Liver (tissue), 9 donors: ENCODE results near the gene MAGI1. TPM values are rescaled to one million over a fixed set of nuclear protein-coding genes. Genes with fewer than 3 reads are reported as not detected.

ENCODE experiments used
- DNase-seq: peaks from one replicate; pipeline ENCODE4 v3.0.0-alpha.2; 2017; ENCODE audit warnings: low spot score
- H3K27ac ChIP-seq, 2 donors: one replicate each; pipeline ENCODE4 v1.7.0; 2013; ENCODE audit warnings: inconsistent platforms in 2 of 2, low read length in 2 of 2, control low read depth in 1 of 2, low read depth in 1 of 2, mild to moderate bottlenecking in 1 of 2
- H3K27me3 ChIP-seq, 4 donors: one replicate each; pipeline versions ENCODE4 v1.6.1 to v1.7.0; 2013; ENCODE audit warnings: low read length in 3 of 4, inconsistent platforms in 1 of 4, mild to moderate bottlenecking in 1 of 4, moderate library complexity in 1 of 4; ENCODE audit not compliant: control insufficient read depth in 4 of 4, insufficient read depth in 4 of 4
- H3K36me3 ChIP-seq, 4 donors: one replicate each; pipeline versions ENCODE4 v1.6.1 to v1.7.0; 2013; ENCODE audit warnings: low read length in 3 of 4, mild to moderate bottlenecking in 3 of 4, low read depth in 1 of 4, moderate library complexity in 1 of 4; ENCODE audit not compliant: control insufficient read depth in 4 of 4, insufficient read depth in 3 of 4
- H3K4me1 ChIP-seq, 4 donors: one replicate each; pipeline versions ENCODE4 v1.6.1 to v1.7.0; 2013; ENCODE audit warnings: low read length in 3 of 4, mild to moderate bottlenecking in 3 of 4, moderate library complexity in 1 of 4; ENCODE audit not compliant: control insufficient read depth in 4 of 4, insufficient read depth in 4 of 4
- H3K4me3 ChIP-seq, 3 donors: one replicate each; pipeline versions ENCODE4 v1.6.1 to v1.7.0; 2013; ENCODE audit warnings: low read length in 3 of 3, control low read depth in 1 of 3, low read depth in 1 of 3, mild to moderate bottlenecking in 1 of 3
- H3K9ac ChIP-seq, 2 donors: one replicate each; pipeline ENCODE4 v1.7.0; 2013; ENCODE audit warnings: low read length in 2 of 2, mild to moderate bottlenecking in 2 of 2, moderate library complexity in 2 of 2, control low read depth in 1 of 2, low read depth in 1 of 2
- H3K9me3 ChIP-seq, 4 donors: one replicate each; pipeline versions ENCODE4 v1.6.1 to v1.7.0; 2013; ENCODE audit warnings: low read length in 3 of 4; ENCODE audit not compliant: control insufficient read depth in 4 of 4
- EGR1 ChIP-seq, 2 donors: IDR thresholded peaks; 2 replicates each; pipeline ENCODE4 v1.6.1; 2016 to 2018; ENCODE audit warnings: antibody characterized with exemption in 2 of 2, low read depth in 2 of 2
- FOXA1 ChIP-seq: IDR thresholded peaks from 2 replicates; pipeline ENCODE4 v1.6.1; 2016; ENCODE audit warnings: antibody characterized with exemption
- FOXA2 ChIP-seq: IDR thresholded peaks from 2 replicates; pipeline ENCODE4 v1.6.1; 2016; ENCODE audit warnings: antibody characterized with exemption
- GABPA ChIP-seq, 2 donors: IDR thresholded peaks in 1 of 2; conservative IDR thresholded peaks in 1 of 2; 2 replicates each; pipeline ENCODE4 v1.6.1; 2016; ENCODE audit warnings: antibody characterized with exemption in 2 of 2, mild to moderate bottlenecking in 1 of 2, moderate library complexity in 1 of 2
- HNF4A ChIP-seq, 2 donors: conservative IDR thresholded peaks; 2 replicates each; pipeline ENCODE4 v1.6.1; 2016; ENCODE audit warnings: antibody characterized with exemption in 2 of 2, mild to moderate bottlenecking in 2 of 2
- JUND ChIP-seq, 2 donors: IDR thresholded peaks; 2 replicates each; pipeline ENCODE4 v1.6.1; 2016; ENCODE audit warnings: antibody characterized with exemption in 2 of 2
- NR2F2 ChIP-seq: IDR thresholded peaks from 2 replicates; pipeline ENCODE4 v1.6.1; 2016; ENCODE audit warnings: antibody characterized with exemption
- RAD21 ChIP-seq, 2 donors: IDR thresholded peaks; 2 replicates each; pipeline ENCODE4 v1.6.1; 2016; ENCODE audit warnings: antibody characterized with exemption in 2 of 2, mild to moderate bottlenecking in 2 of 2
- RXRA ChIP-seq, 2 donors: IDR thresholded peaks; 2 replicates each; pipeline ENCODE4 v1.6.1; 2017 to 2018; ENCODE audit warnings: antibody characterized with exemption in 2 of 2, mild to moderate bottlenecking in 1 of 2
- TAF1 ChIP-seq: conservative IDR thresholded peaks from 2 replicates; pipeline ENCODE4 v1.6.1; 2016; ENCODE audit warnings: antibody characterized with exemption, mild to moderate bottlenecking
- YY1 ChIP-seq: IDR thresholded peaks from 2 replicates; pipeline ENCODE4 v1.6.1; 2016; ENCODE audit warnings: antibody characterized with exemption, mild to moderate bottlenecking
- WGBS: extraction: QIAGEN DNeasy Blood & Tissue Kit; methylation state at CpG from one replicate; pipeline ENCODE4 v1.1.7; 2013; 5-methylcytosine and 5-hydroxymethylcytosine counted together
- polyA plus RNA-seq, 2 donors: library from polyadenylated mRNA; stranded (reverse) in 1 of 2; unstranded in 1 of 2; fragments of 200-250 nt in 1 of 2; fragments of >200 nt in 1 of 2; fragmentation: Nextera tagmentation in 1 of 2; extraction: Ambion mirVana in 1 of 2; gene quantifications; one replicate each; pipeline versions ENCODE4 v1.2.1 to v1.2.3, GENCODE V29; 2013 to 2015
- total RNA-seq, 2 donors: library from RNA; depleted of rRNA; stranded (reverse); fragments of >200 nt; gene quantifications; one replicate each; pipeline ENCODE4 v1.2.3, GENCODE V29; 2014
- TF ChIP-seq, protein P1 (sequence below): IDR thresholded peaks from 2 replicates; pipeline ENCODE4 v1.6.1; 2016; ENCODE audit warnings: antibody characterized with exemption, mild to moderate bottlenecking
- TF ChIP-seq, protein P2 (sequence below): fragments of 150-350 bp; IDR thresholded peaks from 2 replicates; pipeline ENCODE4 v1.5.1; 2017; ENCODE audit warnings: improper control_type of control experiment, low read depth, low read length; ENCODE audit not compliant: missing input control
- TF ChIP-seq, protein P3 (sequence below): IDR thresholded peaks from 2 replicates; pipeline ENCODE4 v1.6.1; 2016; ENCODE audit warnings: antibody characterized with exemption
- donor health status: healthy.
- donor health status: healthy.
- donor health status: healthy.
- donor health status: healthy.
- donor health status: healthy.

MAGI1 gene
- total and polyA plus RNA-seq, 4 donors: 9.6 to 68.8 (median 14.0) TPM

DNA sequence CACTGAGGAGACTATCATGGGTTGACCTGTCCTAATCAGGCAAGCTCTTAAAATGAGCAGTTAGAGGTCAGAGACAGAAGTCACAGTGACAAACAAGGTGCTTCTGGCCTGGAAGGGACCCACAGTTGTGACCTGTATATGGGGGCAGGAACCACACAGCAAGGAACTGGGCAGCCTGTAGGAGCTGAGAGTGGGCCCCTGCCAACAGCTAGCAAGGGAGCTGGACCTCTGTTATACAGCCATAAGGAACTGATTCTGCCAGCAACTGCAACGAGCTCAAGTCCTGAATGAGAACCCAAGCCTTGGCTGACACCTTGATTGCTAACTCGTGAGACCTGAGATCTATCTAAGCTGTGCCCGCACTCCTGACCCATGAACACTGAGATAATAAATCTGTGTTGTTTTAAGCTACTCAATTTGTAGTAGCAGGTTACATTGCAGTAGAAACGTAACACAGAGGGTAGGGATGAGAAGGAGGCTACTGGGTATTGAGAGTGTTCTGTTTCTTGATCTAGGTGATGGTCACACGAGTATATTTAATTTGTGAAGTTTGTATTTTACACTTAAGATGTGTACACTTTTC lies 44.5 kb upstream of the MAGI1 start:
- 33% methylated on average over 5 of the region's 5 CpGs for WGBS
- H3K9me3 ChIP-seq: no peaks in the 10 kb centered on the region
- TF ChIP-seq TAF1 (no peak), FOXA2 (no peak)
- TF ChIP-seq, protein P1, sequence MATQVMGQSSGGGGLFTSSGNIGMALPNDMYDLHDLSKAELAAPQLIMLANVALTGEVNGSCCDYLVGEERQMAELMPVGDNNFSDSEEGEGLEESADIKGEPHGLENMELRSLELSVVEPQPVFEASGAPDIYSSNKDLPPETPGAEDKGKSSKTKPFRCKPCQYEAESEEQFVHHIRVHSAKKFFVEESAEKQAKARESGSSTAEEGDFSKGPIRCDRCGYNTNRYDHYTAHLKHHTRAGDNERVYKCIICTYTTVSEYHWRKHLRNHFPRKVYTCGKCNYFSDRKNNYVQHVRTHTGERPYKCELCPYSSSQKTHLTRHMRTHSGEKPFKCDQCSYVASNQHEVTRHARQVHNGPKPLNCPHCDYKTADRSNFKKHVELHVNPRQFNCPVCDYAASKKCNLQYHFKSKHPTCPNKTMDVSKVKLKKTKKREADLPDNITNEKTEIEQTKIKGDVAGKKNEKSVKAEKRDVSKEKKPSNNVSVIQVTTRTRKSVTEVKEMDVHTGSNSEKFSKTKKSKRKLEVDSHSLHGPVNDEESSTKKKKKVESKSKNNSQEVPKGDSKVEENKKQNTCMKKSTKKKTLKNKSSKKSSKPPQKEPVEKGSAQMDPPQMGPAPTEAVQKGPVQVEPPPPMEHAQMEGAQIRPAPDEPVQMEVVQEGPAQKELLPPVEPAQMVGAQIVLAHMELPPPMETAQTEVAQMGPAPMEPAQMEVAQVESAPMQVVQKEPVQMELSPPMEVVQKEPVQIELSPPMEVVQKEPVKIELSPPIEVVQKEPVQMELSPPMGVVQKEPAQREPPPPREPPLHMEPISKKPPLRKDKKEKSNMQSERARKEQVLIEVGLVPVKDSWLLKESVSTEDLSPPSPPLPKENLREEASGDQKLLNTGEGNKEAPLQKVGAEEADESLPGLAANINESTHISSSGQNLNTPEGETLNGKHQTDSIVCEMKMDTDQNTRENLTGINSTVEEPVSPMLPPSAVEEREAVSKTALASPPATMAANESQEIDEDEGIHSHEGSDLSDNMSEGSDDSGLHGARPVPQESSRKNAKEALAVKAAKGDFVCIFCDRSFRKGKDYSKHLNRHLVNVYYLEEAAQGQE: no peak
- no peak overlapping the region for H3K4me3 ChIP-seq
- no peak overlapping the region for H3K27ac ChIP-seq
- H3K4me1 ChIP-seq: peaks cover 0 to 14% (median 7%) of the 10 kb centered on the region in 4 donors
- H3K9ac ChIP-seq: no peak overlapping the region
- H3K36me3 ChIP-seq: no peaks in the 10 kb centered on the region
- H3K27me3 ChIP-seq: no peaks in the 10 kb centered on the region
- DNase-seq: no peak

DNA sequence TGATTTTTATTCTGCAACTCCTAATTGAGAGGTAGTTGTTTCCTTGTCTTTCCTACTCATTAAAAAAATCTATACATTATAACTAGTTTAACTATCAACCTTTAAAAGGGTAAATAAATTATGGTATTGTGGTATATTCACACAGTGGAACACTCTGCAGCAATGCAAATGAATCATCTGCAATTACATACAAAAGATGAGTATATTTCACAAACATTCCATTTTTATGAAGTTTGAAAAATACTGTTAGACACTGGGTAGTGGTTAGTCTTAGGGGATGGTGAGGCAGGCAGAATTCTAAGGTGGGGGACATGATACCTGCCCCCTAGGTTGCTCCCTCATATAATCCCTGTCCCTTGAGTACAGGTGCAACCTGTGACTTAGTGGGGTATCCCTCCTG lies 44.0 kb upstream of the MAGI1 start:
- Histone ChIP-seq H3K9ac (no peak overlapping the region), H3K9me3 (no peaks in the 10 kb centered on the region), H3K4me1 (peaks cover 0 to 14% (median 7%) of the 10 kb centered on the region in 4 donors), H3K4me3 (no peak overlapping the region), H3K27ac (no peak overlapping the region), H3K36me3 (no peaks in the 10 kb centered on the region), H3K27me3 (no peaks in the 10 kb centered on the region)
- DNase-seq: no peak
- no peak for TF ChIP-seq YY1
- no peak for TF ChIP-seq HNF4A (conservative IDR thresholded peaks at IDR 0.05)

DNA sequence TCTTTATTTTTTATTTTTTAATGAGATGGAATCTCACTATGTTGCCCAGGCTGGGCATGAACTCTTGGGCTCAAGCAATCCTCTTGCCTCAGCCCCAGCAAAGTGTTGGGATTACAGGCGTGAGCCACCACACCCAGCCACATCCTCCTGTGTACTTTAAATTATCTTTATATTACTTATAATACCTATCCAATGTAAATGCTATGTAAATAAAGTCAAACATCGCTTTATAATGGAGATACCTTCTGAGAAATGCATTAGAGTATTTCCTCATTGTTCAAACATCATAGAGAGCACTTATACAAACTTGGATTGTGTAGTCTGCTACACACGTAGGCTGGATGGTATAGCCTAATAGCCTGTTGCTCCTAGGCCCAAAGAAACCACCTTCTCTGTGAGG lies 41.4 kb upstream of the MAGI1 start:
- peaks cover 0 to 24% (median 7%) of the 10 kb centered on the region in 4 donors for H3K4me1 ChIP-seq
- DNase-seq: no peak
- H3K27me3 ChIP-seq: no peaks in the 10 kb centered on the region
- 91% methylated on average over 3 of the region's 3 CpGs for WGBS
- no peak for TF ChIP-seq RAD21 (IDR thresholded peaks at IDR 0.05)
- TF ChIP-seq FOXA1: no peak
- no peak for TF ChIP-seq RXRA (IDR thresholded peaks at IDR 0.05)
- no peak for TF ChIP-seq EGR1 (IDR thresholded peaks at IDR 0.05; ENCODE audit: low read depth in 2 of 2)
- no peak for TF ChIP-seq FOXA2
- TF ChIP-seq NR2F2: no peak
- TF ChIP-seq, protein P2, sequence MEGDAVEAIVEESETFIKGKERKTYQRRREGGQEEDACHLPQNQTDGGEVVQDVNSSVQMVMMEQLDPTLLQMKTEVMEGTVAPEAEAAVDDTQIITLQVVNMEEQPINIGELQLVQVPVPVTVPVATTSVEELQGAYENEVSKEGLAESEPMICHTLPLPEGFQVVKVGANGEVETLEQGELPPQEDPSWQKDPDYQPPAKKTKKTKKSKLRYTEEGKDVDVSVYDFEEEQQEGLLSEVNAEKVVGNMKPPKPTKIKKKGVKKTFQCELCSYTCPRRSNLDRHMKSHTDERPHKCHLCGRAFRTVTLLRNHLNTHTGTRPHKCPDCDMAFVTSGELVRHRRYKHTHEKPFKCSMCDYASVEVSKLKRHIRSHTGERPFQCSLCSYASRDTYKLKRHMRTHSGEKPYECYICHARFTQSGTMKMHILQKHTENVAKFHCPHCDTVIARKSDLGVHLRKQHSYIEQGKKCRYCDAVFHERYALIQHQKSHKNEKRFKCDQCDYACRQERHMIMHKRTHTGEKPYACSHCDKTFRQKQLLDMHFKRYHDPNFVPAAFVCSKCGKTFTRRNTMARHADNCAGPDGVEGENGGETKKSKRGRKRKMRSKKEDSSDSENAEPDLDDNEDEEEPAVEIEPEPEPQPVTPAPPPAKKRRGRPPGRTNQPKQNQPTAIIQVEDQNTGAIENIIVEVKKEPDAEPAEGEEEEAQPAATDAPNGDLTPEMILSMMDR: no peak
- TF ChIP-seq JUND (IDR thresholded peaks at IDR 0.05): no peak
- no peak for TF ChIP-seq TAF1
- TF ChIP-seq, protein P3, sequence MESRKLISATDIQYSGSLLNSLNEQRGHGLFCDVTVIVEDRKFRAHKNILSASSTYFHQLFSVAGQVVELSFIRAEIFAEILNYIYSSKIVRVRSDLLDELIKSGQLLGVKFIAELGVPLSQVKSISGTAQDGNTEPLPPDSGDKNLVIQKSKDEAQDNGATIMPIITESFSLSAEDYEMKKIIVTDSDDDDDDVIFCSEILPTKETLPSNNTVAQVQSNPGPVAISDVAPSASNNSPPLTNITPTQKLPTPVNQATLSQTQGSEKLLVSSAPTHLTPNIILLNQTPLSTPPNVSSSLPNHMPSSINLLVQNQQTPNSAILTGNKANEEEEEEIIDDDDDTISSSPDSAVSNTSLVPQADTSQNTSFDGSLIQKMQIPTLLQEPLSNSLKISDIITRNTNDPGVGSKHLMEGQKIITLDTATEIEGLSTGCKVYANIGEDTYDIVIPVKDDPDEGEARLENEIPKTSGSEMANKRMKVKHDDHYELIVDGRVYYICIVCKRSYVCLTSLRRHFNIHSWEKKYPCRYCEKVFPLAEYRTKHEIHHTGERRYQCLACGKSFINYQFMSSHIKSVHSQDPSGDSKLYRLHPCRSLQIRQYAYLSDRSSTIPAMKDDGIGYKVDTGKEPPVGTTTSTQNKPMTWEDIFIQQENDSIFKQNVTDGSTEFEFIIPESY: no peak
- TF ChIP-seq GABPA (IDR thresholded peaks at IDR 0.05 in 1 of 2, conservative IDR thresholded peaks at IDR 0.05 in 1 of 2): no peak
- H3K9me3 ChIP-seq: no peaks in the 10 kb centered on the region
- no peak overlapping the region for H3K27ac ChIP-seq
- H3K9ac ChIP-seq: no peak overlapping the region
- H3K36me3 ChIP-seq: no peaks in the 10 kb centered on the region
- no peak overlapping the region for H3K4me3 ChIP-seq
